ENCODE data around the gene REXO2.

DNA sequence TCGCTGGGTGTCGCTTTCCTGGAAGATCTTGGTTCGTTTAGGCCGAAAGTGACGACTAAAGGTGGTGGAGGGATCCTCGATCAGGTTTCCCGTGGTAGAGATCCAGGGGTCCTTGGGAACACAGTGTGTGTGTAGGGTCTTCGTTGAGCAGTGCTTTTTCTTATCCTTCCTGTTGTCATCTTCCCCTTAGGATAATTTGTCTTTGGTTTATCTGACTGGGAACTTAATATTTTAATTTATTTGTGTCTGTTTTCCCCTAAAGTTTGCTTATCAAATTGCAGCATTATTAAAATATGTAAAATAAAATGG, 38.4 kb upstream of the REXO2 start:
- TF ChIP-seq, protein P1, sequence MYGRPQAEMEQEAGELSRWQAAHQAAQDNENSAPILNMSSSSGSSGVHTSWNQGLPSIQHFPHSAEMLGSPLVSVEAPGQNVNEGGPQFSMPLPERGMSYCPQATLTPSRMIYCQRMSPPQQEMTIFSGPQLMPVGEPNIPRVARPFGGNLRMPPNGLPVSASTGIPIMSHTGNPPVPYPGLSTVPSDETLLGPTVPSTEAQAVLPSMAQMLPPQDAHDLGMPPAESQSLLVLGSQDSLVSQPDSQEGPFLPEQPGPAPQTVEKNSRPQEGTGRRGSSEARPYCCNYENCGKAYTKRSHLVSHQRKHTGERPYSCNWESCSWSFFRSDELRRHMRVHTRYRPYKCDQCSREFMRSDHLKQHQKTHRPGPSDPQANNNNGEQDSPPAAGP (tag by site-specific recombination; IDR thresholded peaks at IDR 0.05) = no peak
- no peak for TF ChIP-seq ZNF488 (tag by site-specific recombination; IDR thresholded peaks at IDR 0.05)
- TF ChIP-seq ZNF660 (tag by site-specific recombination; IDR thresholded peaks at IDR 0.05) = no peak
- no peak; the same call in 1 of the 2 replicates for TF ChIP-seq CTCF (tag by site-specific recombination; IDR thresholded peaks at IDR 0.05)
- no peak for TF ChIP-seq REPIN1 (tag by site-specific recombination; IDR thresholded peaks at IDR 0.05; ENCODE audit: low read depth)
- no peak for TF ChIP-seq REST (tag by site-specific recombination; IDR thresholded peaks at IDR 0.05)
- no peak for TF ChIP-seq ZBTB8A (tag by site-specific recombination; IDR thresholded peaks at IDR 0.05)
- TF ChIP-seq YY1 (tag by site-specific recombination; IDR thresholded peaks at IDR 0.05) = no peak
- no peak for TF ChIP-seq SETDB1 (IDR thresholded peaks at IDR 0.05; ENCODE audit: insufficient read length, low read length)

Data from HEK293 (cell line).